H1 (cell line): ENCODE results near the gene DOHH. TPM values are rescaled to one million over a fixed set of nuclear protein-coding genes. Genes with fewer than 3 reads are reported as not detected.

Experiments used
- CTCF ChIA-PET: fragments of 300-600 bp; sonication (Branson Sonifier 250); formaldehyde crosslinking; loops from one replicate; lab custom pipeline; 2021; ENCODE audit not compliant: partially characterized antibody; lab: Charles Lee
- POLR2A ChIA-PET: fragments of 300-600 bp; sonication (Branson Sonifier 250); formaldehyde crosslinking; loops from one replicate; lab custom pipeline; 2021; ENCODE audit warnings: inconsistent platforms; ENCODE audit not compliant: partially characterized antibody; lab: Charles Lee
- DNase-seq, 2 experiments: peaks; one replicate each; pipeline versions ENCODE4 v3.0.0 to v3.0.0-alpha.2; 2010 to 2022; ENCODE audit warnings: low spot score in 2 of 2, low read depth in 1 of 2, mixed read lengths in 1 of 2
- FAIRE-seq: peaks from 2 replicates; lab custom pipeline; 2011; peaks lifted over from hg19 to GRCh38; lab: Jason Lieb, UNC
- H2AFZ ChIP-seq: 2 replicates; pipeline ENCODE4 v1.8.1; 2012; ENCODE audit warnings: low read length, inconsistent platforms
- H2AK5ac ChIP-seq: 2 replicates; pipeline ENCODE4 v1.6.1; 2013; ENCODE audit warnings: low read depth, low read length
- H2BK120ac ChIP-seq: replicated peaks from 2 replicates; pipeline ENCODE3; 2013; ENCODE audit warnings: low read depth, low read length, inconsistent platforms
- H2BK12ac ChIP-seq: 2 replicates; pipeline ENCODE4 v1.6.1; 2013; ENCODE audit warnings: low read depth, low read length
- H2BK15ac ChIP-seq: 2 replicates; pipeline ENCODE4 v1.6.1; 2013; ENCODE audit warnings: low read length
- H2BK20ac ChIP-seq: 2 replicates; pipeline ENCODE4 v1.6.1; 2013; ENCODE audit warnings: low read length
- H2BK5ac ChIP-seq: 2 replicates; pipeline ENCODE4 v1.6.1; 2013; ENCODE audit warnings: low read depth, low read length
- H3K14ac ChIP-seq: 2 replicates; pipeline ENCODE4 v1.6.1; 2013; ENCODE audit warnings: inconsistent platforms; ENCODE audit not compliant: insufficient read length
- H3K18ac ChIP-seq: 2 replicates; pipeline ENCODE4 v1.6.1; 2013; ENCODE audit warnings: low read length; ENCODE audit errors: extremely low read depth
- H3K23ac ChIP-seq: 2 replicates; pipeline ENCODE4 v1.6.1; 2013; ENCODE audit warnings: inconsistent platforms; ENCODE audit not compliant: insufficient read length
- H3K23me2 ChIP-seq: 2 replicates; pipeline ENCODE4 v1.6.1; 2013; ENCODE audit warnings: low read depth, low read length
- H3K27ac ChIP-seq: 2 replicates; pipeline ENCODE4 v1.6.1; 2011; ENCODE audit warnings: low read depth, low read length, inconsistent platforms
- H3K27me3 ChIP-seq, 4 experiments: replicated peaks in 1 of 4; 1 replicate in 1 of 4; 2 replicates in 3 of 4; pipeline versions ENCODE4 v1.6.1 to v1.8.1; 2011 to 2013; ENCODE audit warnings: low read length in 3 of 4, mild to moderate bottlenecking in 3 of 4, inconsistent platforms in 2 of 4, mixed read lengths in 2 of 4, moderate library complexity in 1 of 4; ENCODE audit not compliant: control insufficient read depth in 3 of 4, insufficient read depth in 3 of 4; ENCODE audit errors: extremely low read depth in 1 of 4
- H3K36me3 ChIP-seq, 4 experiments: 2 replicates each; pipeline versions ENCODE4 v1.6.1 to v1.8.1; 2011 to 2013; ENCODE audit warnings: mild to moderate bottlenecking in 4 of 4, low read length in 3 of 4, moderate library complexity in 2 of 4, control low read depth in 1 of 4, inconsistent platforms in 1 of 4; ENCODE audit not compliant: insufficient read depth in 4 of 4, control insufficient read depth in 2 of 4
- H3K4ac ChIP-seq: replicated peaks from 2 replicates; pipeline ENCODE3; 2013; ENCODE audit warnings: low read length, low read depth, mixed read lengths, inconsistent platforms; ENCODE audit not compliant: insufficient read length
- H3K4me1 ChIP-seq, 4 experiments: replicated peaks in 1 of 4; 1 replicate in 1 of 4; 2 replicates in 3 of 4; pipeline versions ENCODE4 v1.6.1 to v1.8.1; 2011 to 2013; ENCODE audit warnings: low read length in 3 of 4, inconsistent platforms in 2 of 4, mixed read lengths in 1 of 4; ENCODE audit not compliant: insufficient read depth in 4 of 4, control insufficient read depth in 3 of 4
- H3K4me2 ChIP-seq, 2 experiments: 2 replicates each; pipeline versions ENCODE4 v1.6.1 to v1.8.1; 2011 to 2013; ENCODE audit warnings: low read depth in 2 of 2, low read length in 2 of 2, control low read depth in 1 of 2, inconsistent platforms in 1 of 2, mild to moderate bottlenecking in 1 of 2; ENCODE audit not compliant: insufficient read depth in 1 of 2
- H3K4me3 ChIP-seq, 4 experiments: fragments of 200-600, 300-600 bp in 1 of 4; sonication (generic), shearing (Covaris generic), sonication (Bioruptor Twin) in 1 of 4; 2 replicates each; pipeline versions ENCODE4 v1.5.1 to v1.8.1; 2011 to 2016; ENCODE audit warnings: low read length in 4 of 4, low read depth in 3 of 4, control low read depth in 2 of 4, inconsistent platforms in 2 of 4, mild to moderate bottlenecking in 2 of 4, mixed read lengths in 1 of 4, moderate library complexity in 1 of 4; ENCODE audit not compliant: insufficient read depth in 2 of 4; ENCODE audit errors: extremely low read depth in 1 of 4
- H3K56ac ChIP-seq: replicated peaks from 2 replicates; pipeline ENCODE3; 2013; ENCODE audit warnings: low read depth, mild to moderate bottlenecking, mixed read lengths, low read length, inconsistent platforms; ENCODE audit not compliant: insufficient read length
- H3K79me1 ChIP-seq: 2 replicates; pipeline ENCODE4 v1.6.1; 2013; ENCODE audit warnings: low read depth, low read length, control low read depth
- H3K79me2 ChIP-seq, 2 experiments: 2 replicates each; pipeline versions ENCODE4 v1.6.1 to v1.8.1; 2012 to 2013; ENCODE audit warnings: low read length in 2 of 2, mild to moderate bottlenecking in 2 of 2, inconsistent platforms in 1 of 2; ENCODE audit not compliant: insufficient read depth in 2 of 2, control insufficient read depth in 1 of 2
- H3K9ac ChIP-seq, 4 experiments: replicated peaks in 1 of 4; 1 replicate in 1 of 4; 2 replicates in 3 of 4; pipeline versions ENCODE4 v1.6.1 to v1.8.1; 2011 to 2013; ENCODE audit warnings: low read depth in 3 of 4, low read length in 3 of 4, control low read depth in 2 of 4, mild to moderate bottlenecking in 2 of 4, moderate library complexity in 2 of 4, inconsistent platforms in 1 of 4; ENCODE audit errors: extremely low read depth in 1 of 4
- H3K9me3 ChIP-seq, 2 experiments: 2 replicates each; pipeline versions ENCODE4 v1.6.1 to v1.8.1; 2012 to 2013; ENCODE audit warnings: mild to moderate bottlenecking in 2 of 2, moderate library complexity in 2 of 2, control low read depth in 1 of 2, inconsistent platforms in 1 of 2, low read depth in 1 of 2, low read length in 1 of 2, mixed read lengths in 1 of 2; ENCODE audit not compliant: insufficient read depth in 2 of 2
- H4K20me1 ChIP-seq, 2 experiments: replicated peaks in 1 of 2; 2 replicates each; pipeline versions ENCODE3 to v1.8.1; 2011 to 2013; ENCODE audit warnings: inconsistent platforms in 2 of 2, low read length in 2 of 2, mild to moderate bottlenecking in 1 of 2; ENCODE audit not compliant: insufficient read depth in 2 of 2, control insufficient read depth in 1 of 2
- H4K5ac ChIP-seq: 2 replicates; pipeline ENCODE4 v1.6.1; 2013; ENCODE audit warnings: low read length, low read depth, mixed read lengths, inconsistent platforms; ENCODE audit not compliant: insufficient read length
- H4K8ac ChIP-seq: 2 replicates; pipeline ENCODE4 v1.8.0; 2013; ENCODE audit warnings: mild to moderate bottlenecking, moderate library complexity, low read length, inconsistent platforms; ENCODE audit not compliant: insufficient read depth; ENCODE audit errors: extremely low read depth
- H4K91ac ChIP-seq: replicated peaks from 2 replicates; pipeline ENCODE3; 2013; ENCODE audit warnings: low read length, mixed read lengths, inconsistent platforms; ENCODE audit not compliant: insufficient read length
- ATF2 ChIP-seq: IDR thresholded peaks from 2 replicates; pipeline ENCODE4 v1.6.1; 2012; ENCODE audit warnings: low read length, inconsistent platforms
- CBX8 ChIP-seq: fragments of 300-800, 300-1000 bp; sonication (generic); IDR thresholded peaks from 2 replicates; pipeline ENCODE4 v1.7.1; 2016; ENCODE audit warnings: low read depth, low read length, borderline replicate concordance
- CREB1 ChIP-seq: IDR thresholded peaks from 2 replicates; pipeline ENCODE4 v1.6.1; 2012; ENCODE audit warnings: inconsistent platforms
- FOSL1 ChIP-seq: IDR thresholded peaks from 2 replicates; pipeline ENCODE4 v1.6.1; 2011; ENCODE audit warnings: mild to moderate bottlenecking, low read depth, low read length, moderate library complexity; ENCODE audit not compliant: insufficient read depth
- KDM5A ChIP-seq: fragments of 200-600 bp; IDR thresholded peaks from 2 replicates; pipeline ENCODE4 v1.7.1; 2012; ENCODE audit warnings: mild to moderate bottlenecking, low read length, inconsistent platforms, mixed read lengths
- NRF1 ChIP-seq: IDR thresholded peaks from 2 replicates; pipeline ENCODE4 v1.6.1; 2011; ENCODE audit warnings: mild to moderate bottlenecking, low read depth, low read length, improper control_type of control experiment
- RXRA ChIP-seq: IDR thresholded peaks from 2 replicates; pipeline ENCODE4 v1.6.1; 2011; ENCODE audit warnings: low read depth, mild to moderate bottlenecking, low read length, moderate library complexity; ENCODE audit not compliant: insufficient read depth
- SAP30 ChIP-seq: fragments of 300-600 bp; sonication (generic); IDR thresholded peaks from 2 replicates; pipeline ENCODE4 v1.7.1; 2012; ENCODE audit warnings: low read length, moderate library complexity, mild to moderate bottlenecking, inconsistent platforms; ENCODE audit not compliant: insufficient read depth, insufficient replicate concordance
- SIRT6 ChIP-seq: IDR thresholded peaks from one replicate; pipeline ENCODE4 v1.7.1; 2012; ENCODE audit warnings: low read length, inconsistent platforms
- TEAD4 ChIP-seq: IDR thresholded peaks from 2 replicates; pipeline ENCODE4 v1.6.1; 2012; ENCODE audit warnings: low read depth, low read length, inconsistent platforms, mixed read lengths
- USF2 ChIP-seq: IDR thresholded peaks from 2 replicates; pipeline ENCODE4 v1.6.1; 2011; ENCODE audit warnings: low read length, improper control_type of control experiment
- WGBS, 2 experiments: shearing (Covaris generic) in 1 of 2; methylation state at CpG; one replicate each; pipeline versions ENCODE4 v1.1.6 to v1.1.7; 2013 to 2015; ENCODE audit warnings: low lambda C conversion rate in 2 of 2, mixed read lengths in 2 of 2, inconsistent platforms in 1 of 2, low coverage in 1 of 2, missing lambda C conversion rate in 1 of 2; ENCODE audit not compliant: insufficient replicate concordance in 2 of 2, insufficient coverage in 1 of 2, insufficient read length in 1 of 2; ENCODE audit errors: extremely low coverage in 1 of 2, missing lambda C conversion rate in 1 of 2; 5-methylcytosine and 5-hydroxymethylcytosine counted together
- polyA plus RNA-seq, 7 experiments: library from polyadenylated mRNA; depleted of rRNA in 3 of 7; stranded (reverse) in 5 of 7; unstranded in 2 of 7; fragments of >200 nt in 5 of 7; fragments of 200-250 nt in 2 of 7; gene quantifications; 1 replicate in 5 of 7; 2 replicates in 1 of 7; 4 replicates in 1 of 7; pipeline versions ENCODE4 v1.2.1 to v1.2.3, GENCODE V29; 2011 to 2013; ENCODE audit warnings: missing spikeins in 2 of 7, mixed read lengths in 2 of 7
- total RNA-seq: library from RNA; stranded (reverse); fragmentation: NEBNext Ultra II Directional; extraction: Animal tissue kit (Norgen Biotek cat#: 25700); gene quantifications from 2 replicates; pipeline ENCODE4 v1.2.1, GENCODE V29; 2021

Gene DOHH
- total and polyA plus RNA-seq, 2 of the 8 experiments (the other 6 are each of a cell fraction or from before 2014, with no cell fraction given) = 7.3 to 17.7 TPM

- Histone ChIP-seq H3K23me2 (peaks cover 23% of the 10 kb centered on the region; the same call in 1 of the 2 replicates), H3K79me2 (no peaks in the 10 kb centered on the region), H4K20me1 (peaks cover 0 to 10% of the 10 kb centered on the region in 2 experiments), H3K4ac (no peak overlapping the region), H2BK120ac (no peak overlapping the region), H4K5ac (no peak overlapping the region), H4K91ac (no peak overlapping the region), H3K79me1 (no peaks in the 10 kb centered on the region), H3K18ac (no peak overlapping the region), H2BK20ac (no peak overlapping the region), H3K9me3 (no peaks in the 10 kb centered on the region), H3K4me3 (no peak overlapping the region), H3K4me2 (no peak overlapping the region), H4K8ac (no peak overlapping the region), H2BK5ac (no peak overlapping the region), H2BK15ac (no peak overlapping the region), H2AFZ (no peak overlapping the region), H3K14ac (no peak overlapping the region), H3K27ac (no peak overlapping the region), H3K4me1 (peaks cover 0 to 7% (median 5%) of the 10 kb centered on the region in 4 experiments; a peak in 6 of 7 replicates), H2AK5ac (no peak overlapping the region), H3K23ac (no peak overlapping the region), H2BK12ac (no peak overlapping the region), H3K27me3 (peaks cover 0 to 7% (median 2%) of the 10 kb centered on the region in 4 experiments; a peak in 3 of 7 replicates), H3K9ac (no peak overlapping the region), H3K36me3 (no peaks in the 10 kb centered on the region), H3K56ac (peak overlapping the region; percentile 30)
- POLR2A ChIA-PET = interaction anchor here (0.5 kb wide), 1 partner anchor 13 kb away, joined by 3 read pairs; no protein-coding TSS in a partner anchor
- WGBS, 2 experiments = 100% methylated on average over 1 of the region's 2 CpGs; no CpG with 5 or more reads in 1 of the 2 experiments
- no peak for DNase-seq
- no peak for FAIRE-seq
- CTCF ChIA-PET = interaction anchor here (0.6 kb wide), 2 partner anchors 100 to 828 kb away, joined by 3 read pairs; no protein-coding TSS in a partner anchor
- TF ChIP-seq NRF1 (no peak), SAP30 (no peak), FOSL1 (no peak), ATF2 (no peak), TEAD4 (no peak), CBX8 (no peak), RXRA (no peak), CREB1 (no peak), SIRT6 (no peak), USF2 (no peak), KDM5A (no peak)
Measured at GRCh38 chr19:3476830-3477229, 23.6 kb downstream of the DOHH start.
